PFSK-1 (cell line): ENCODE data around the gene TTBK2.

Source experiments
- POLR2AphosphoS5 ChIP-seq: IDR thresholded peaks from 2 replicates; pipeline ENCODE4 v1.6.1; 2012; ENCODE audit warnings: low read depth, mild to moderate bottlenecking, control low read depth, low read length, moderate library complexity
- TAF1 ChIP-seq: IDR thresholded peaks from 2 replicates; pipeline ENCODE4 v1.6.1; 2012; ENCODE audit warnings: low read length, control low read depth, borderline replicate concordance; ENCODE audit not compliant: insufficient read depth
- TF ChIP-seq, protein P1 (sequence below), 2 experiments: IDR thresholded peaks; 2 replicates each; pipeline versions ENCODE4 v1.6.1 to v1.8.0; 2011 to 2012; ENCODE audit warnings: low read depth in 2 of 2, low read length in 2 of 2, control low read depth in 1 of 2, inconsistent platforms in 1 of 2, mild to moderate bottlenecking in 1 of 2, moderate library complexity in 1 of 2; ENCODE audit not compliant: insufficient read depth in 1 of 2

DNA sequence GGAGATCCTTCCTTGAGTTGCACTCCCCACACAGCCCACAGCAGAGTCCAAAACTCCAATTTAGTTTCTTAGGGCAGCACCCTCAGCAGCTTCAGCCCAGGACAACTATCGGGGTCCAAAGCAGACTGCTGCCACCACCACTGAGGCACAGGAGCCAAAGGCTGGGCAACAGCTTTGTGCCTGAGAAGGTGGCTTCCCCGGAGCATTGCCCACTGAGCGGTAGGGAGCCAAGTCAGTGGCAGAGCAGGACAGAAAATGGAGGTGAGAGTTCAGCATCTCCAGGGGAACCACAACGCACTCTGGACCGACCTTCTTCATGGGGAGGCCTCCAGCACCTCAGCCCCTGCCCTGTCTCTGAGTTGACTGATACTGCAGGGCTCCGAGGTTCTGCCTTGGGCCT is 227.1 kb downstream of the TTBK2 start:
- no peak for TF ChIP-seq POLR2AphosphoS5
- TF ChIP-seq TAF1 = no peak
- TF ChIP-seq, protein P1, sequence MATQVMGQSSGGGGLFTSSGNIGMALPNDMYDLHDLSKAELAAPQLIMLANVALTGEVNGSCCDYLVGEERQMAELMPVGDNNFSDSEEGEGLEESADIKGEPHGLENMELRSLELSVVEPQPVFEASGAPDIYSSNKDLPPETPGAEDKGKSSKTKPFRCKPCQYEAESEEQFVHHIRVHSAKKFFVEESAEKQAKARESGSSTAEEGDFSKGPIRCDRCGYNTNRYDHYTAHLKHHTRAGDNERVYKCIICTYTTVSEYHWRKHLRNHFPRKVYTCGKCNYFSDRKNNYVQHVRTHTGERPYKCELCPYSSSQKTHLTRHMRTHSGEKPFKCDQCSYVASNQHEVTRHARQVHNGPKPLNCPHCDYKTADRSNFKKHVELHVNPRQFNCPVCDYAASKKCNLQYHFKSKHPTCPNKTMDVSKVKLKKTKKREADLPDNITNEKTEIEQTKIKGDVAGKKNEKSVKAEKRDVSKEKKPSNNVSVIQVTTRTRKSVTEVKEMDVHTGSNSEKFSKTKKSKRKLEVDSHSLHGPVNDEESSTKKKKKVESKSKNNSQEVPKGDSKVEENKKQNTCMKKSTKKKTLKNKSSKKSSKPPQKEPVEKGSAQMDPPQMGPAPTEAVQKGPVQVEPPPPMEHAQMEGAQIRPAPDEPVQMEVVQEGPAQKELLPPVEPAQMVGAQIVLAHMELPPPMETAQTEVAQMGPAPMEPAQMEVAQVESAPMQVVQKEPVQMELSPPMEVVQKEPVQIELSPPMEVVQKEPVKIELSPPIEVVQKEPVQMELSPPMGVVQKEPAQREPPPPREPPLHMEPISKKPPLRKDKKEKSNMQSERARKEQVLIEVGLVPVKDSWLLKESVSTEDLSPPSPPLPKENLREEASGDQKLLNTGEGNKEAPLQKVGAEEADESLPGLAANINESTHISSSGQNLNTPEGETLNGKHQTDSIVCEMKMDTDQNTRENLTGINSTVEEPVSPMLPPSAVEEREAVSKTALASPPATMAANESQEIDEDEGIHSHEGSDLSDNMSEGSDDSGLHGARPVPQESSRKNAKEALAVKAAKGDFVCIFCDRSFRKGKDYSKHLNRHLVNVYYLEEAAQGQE (IDR thresholded peaks at IDR 0.05; ENCODE audit: insufficient read depth in 1 of 2, low read depth in 2 of 2, low read length in 2 of 2) = no peak
